GM18498 (cell line): ENCODE data around the gene MYBPC2.

Experiments used
- ATAC-seq: cut with Tn5 transposase; IDR thresholded peaks from one replicate; pipeline ENCODE4 v1.9.1; 2021; ENCODE audit warnings: mild to moderate bottlenecking, moderate library complexity; ENCODE audit not compliant: unreplicated experiment

The MYBPC2 gene

GRCh38 chr19:50496189-50497021, 63.7 kb downstream of the MYBPC2 start:
- ATAC-seq = no peak

- no peak for ATAC-seq
Observed at GRCh38 chr19:50497022-50497405, 64.3 kb downstream of the MYBPC2 start.

- no peak for ATAC-seq
Observed at GRCh38 chr19:50498219-50499056, 65.7 kb downstream of the MYBPC2 start.

GRCh38 chr19:50500060-50500752, 67.5 kb downstream of the MYBPC2 start:
- no peak for ATAC-seq

GRCh38 chr19:50500753-50501151, 68.1 kb downstream of the MYBPC2 start:
- ATAC-seq = no peak

- ATAC-seq = no peak
Observed at GRCh38 chr19:50501186-50501567, 68.5 kb downstream of the MYBPC2 start.

GRCh38 chr19:50501568-50502475, 69.1 kb downstream of the MYBPC2 start:
- ATAC-seq = no peak

- no peak for ATAC-seq
Observed at GRCh38 chr19:50505856-50506611, 73.3 kb downstream of the MYBPC2 start.

- no peak for ATAC-seq
Observed at GRCh38 chr19:50506700-50507099, 74.0 kb downstream of the MYBPC2 start.

- no peak for ATAC-seq
Observed at GRCh38 chr19:50507376-50507775, 74.7 kb downstream of the MYBPC2 start.

GRCh38 chr19:50508843-50509190, 76.1 kb downstream of the MYBPC2 start:
- ATAC-seq = no peak

- no peak for ATAC-seq
Observed at GRCh38 chr19:50509366-50509765, 76.7 kb downstream of the MYBPC2 start.

GRCh38 chr19:50510121-50510670, 77.5 kb downstream of the MYBPC2 start:
- ATAC-seq = no peak

GRCh38 chr19:50510700-50511068, 78.0 kb downstream of the MYBPC2 start:
- no peak for ATAC-seq

- peak; percentile 86 for ATAC-seq
Observed at GRCh38 chr19:50511069-50511822, 78.6 kb downstream of the MYBPC2 start, which contains the start of gene JOSD2. Gene JOSD2 (minus strand): TSS chr19:50511191. CDS start chr19:50510431, 760 bp downstream.

- ATAC-seq = no peak
Observed at GRCh38 chr19:50512112-50512998, 79.7 kb downstream of the MYBPC2 start.

GRCh38 chr19:50512999-50513745, 80.5 kb downstream of the MYBPC2 start:
- ATAC-seq = no peak
